ENCODE measurements around the gene NUP98.

DNA sequence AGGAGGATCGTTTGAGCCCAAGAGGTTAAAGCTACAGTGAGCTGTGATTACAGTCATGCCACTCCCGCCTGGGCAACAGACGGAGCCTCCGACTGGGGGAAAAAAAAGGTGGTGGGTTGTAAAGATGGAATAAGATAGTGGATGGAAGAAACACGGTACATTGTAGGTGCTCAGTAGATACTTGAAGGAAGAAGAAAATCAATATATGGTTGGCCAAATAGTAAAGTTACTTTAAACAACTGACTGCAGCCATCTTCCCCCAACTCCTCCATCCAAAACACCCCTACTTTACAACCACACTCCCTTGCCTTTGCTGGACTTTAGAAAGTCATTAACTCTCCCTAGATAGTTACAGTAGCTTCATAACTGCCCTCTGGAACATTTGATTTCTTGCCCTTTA is 2.5 kb upstream of the NUP98 start:
- no peak for TF ChIP-seq POLR2A (IDR thresholded peaks at IDR 0.05)
- TF ChIP-seq, protein P1, sequence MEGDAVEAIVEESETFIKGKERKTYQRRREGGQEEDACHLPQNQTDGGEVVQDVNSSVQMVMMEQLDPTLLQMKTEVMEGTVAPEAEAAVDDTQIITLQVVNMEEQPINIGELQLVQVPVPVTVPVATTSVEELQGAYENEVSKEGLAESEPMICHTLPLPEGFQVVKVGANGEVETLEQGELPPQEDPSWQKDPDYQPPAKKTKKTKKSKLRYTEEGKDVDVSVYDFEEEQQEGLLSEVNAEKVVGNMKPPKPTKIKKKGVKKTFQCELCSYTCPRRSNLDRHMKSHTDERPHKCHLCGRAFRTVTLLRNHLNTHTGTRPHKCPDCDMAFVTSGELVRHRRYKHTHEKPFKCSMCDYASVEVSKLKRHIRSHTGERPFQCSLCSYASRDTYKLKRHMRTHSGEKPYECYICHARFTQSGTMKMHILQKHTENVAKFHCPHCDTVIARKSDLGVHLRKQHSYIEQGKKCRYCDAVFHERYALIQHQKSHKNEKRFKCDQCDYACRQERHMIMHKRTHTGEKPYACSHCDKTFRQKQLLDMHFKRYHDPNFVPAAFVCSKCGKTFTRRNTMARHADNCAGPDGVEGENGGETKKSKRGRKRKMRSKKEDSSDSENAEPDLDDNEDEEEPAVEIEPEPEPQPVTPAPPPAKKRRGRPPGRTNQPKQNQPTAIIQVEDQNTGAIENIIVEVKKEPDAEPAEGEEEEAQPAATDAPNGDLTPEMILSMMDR (IDR thresholded peaks at IDR 0.05) = no peak

All from heart left ventricle (tissue), 13 donors.